ENCODE results near the gene FAM174A. TPM values are rescaled to one million over a fixed set of nuclear protein-coding genes. Genes with fewer than 3 reads are reported as not detected.
A peak's percentile ranks its signal among the peaks of the same experiment; 100 is the strongest.

The FAM174A gene
- total RNA-seq (2014; rRNA removed) (65.1 and 66.2 TPM in 2 replicates), Bru-seq, nascent RNA (percentile 70 among the genes with signal in this experiment), BruChase-seq, experiment 1, labeled RNA remaining after a 6-hour chase (percentile 49 among the genes with signal in this experiment), BruChase-seq, experiment 2, labeled RNA remaining after a 2-hour chase (percentile 58 among the genes with signal in this experiment)
- long read RNA-seq, transcript FAM174A-201 (3 exons, 1,356 nt), result major isoform, 41 of 43 reads
- long read RNA-seq, partial matches to known transcripts, result 0 of 43 reads
- long read RNA-seq, other reads (novel, unspliced or antisense), result 2 of 43 reads

- intact Hi-C loops (cut with micrococcal nuclease), result loop anchor here (1.0 to 2.0 kb wide), 2 partner anchors 15 to 29 kb away; no protein-coding TSS in a partner anchor
- no TSS peak for BruUV-seq (replicated peaks)
- Histone ChIP-seq H3K27me3 (ENCODE audit: low read length) (no peaks in the 10 kb centered on the region), H3F3A (ENCODE audit: low read length, unreplicated experiment) (no peaks in the 10 kb centered on the region), H3K9me2 (replicated peaks; ENCODE audit: low read length) (no peaks in the 10 kb centered on the region), H3K79me2 (ENCODE audit: low read length) (peaks cover 26% of the 10 kb centered on the region), H3K27ac (ENCODE audit: low read length) (peak within 1 kb of the TSS; percentile 28), H3K9me3 (ENCODE audit: low read length) (no peaks in the 10 kb centered on the region), H3K9ac (ENCODE audit: low read length) (peak within 1 kb of the TSS; percentile 70), H3K4me3 (ENCODE audit: low read length) (peak within 1 kb of the TSS; percentile 83), H3K4me1 (ENCODE audit: insufficient read depth, low read length) (peaks cover 18% of the 10 kb centered on the region), H2AFZ (ENCODE audit: low read length) (peak within 1 kb of the TSS; percentile 93), H3K4me2 (ENCODE audit: low read length) (peak within 1 kb of the TSS; percentile 84), H3K36me3 (ENCODE audit: low read depth, low read length) (no peaks in the 10 kb centered on the region), H4K20me1 (ENCODE audit: low read length) (no peaks in the 10 kb centered on the region)
- no peak for TF ChIP-seq CTCF (conservative IDR thresholded peaks at IDR 0.05; ENCODE audit: low read depth, low read length)
- no peak for TF ChIP-seq EZH2 (IDR thresholded peaks at IDR 0.05; ENCODE audit: low read length, unreplicated experiment)
- no peak for TF ChIP-seq EZH2phosphoT487 (IDR thresholded peaks at IDR 0.05; ENCODE audit: borderline replicate concordance, low read length)
- peak; percentile 99 for DNase-seq
- ATAC-seq, result peak; percentile 93
- ChIA-PET POLR2A (ENCODE audit: unreplicated experiment) (no interaction called here), CTCF (no interaction called here)
Measured at GRCh38 chr5:100535060-100536005, at the start of gene FAM174A. FAM174A (plus strand) TSS chr5:100535374; CDS start chr5:100535531, 157 bp downstream.

- Histone ChIP-seq H4K20me1 (ENCODE audit: low read length) (no peaks in the 10 kb centered on the region), H3K9ac (ENCODE audit: low read length) (no peak overlapping the region), H3K27me3 (ENCODE audit: low read length) (no peaks in the 10 kb centered on the region), H3F3A (ENCODE audit: low read length, unreplicated experiment) (no peaks in the 10 kb centered on the region), H3K4me3 (ENCODE audit: low read length) (no peak overlapping the region), H3K9me3 (ENCODE audit: low read length) (no peaks in the 10 kb centered on the region), H3K4me1 (ENCODE audit: insufficient read depth, low read length) (no peaks in the 10 kb centered on the region), H3K9me2 (replicated peaks; ENCODE audit: low read length) (no peaks in the 10 kb centered on the region), H3K79me2 (ENCODE audit: low read length) (no peaks in the 10 kb centered on the region), H3K36me3 (ENCODE audit: low read depth, low read length) (no peaks in the 10 kb centered on the region), H3K4me2 (ENCODE audit: low read length) (no peak overlapping the region), H2AFZ (ENCODE audit: low read length) (no peak overlapping the region), H3K27ac (ENCODE audit: low read length) (no peak overlapping the region)
- DNase-seq, result no peak
- BruUV-seq (replicated peaks), result no TSS peak
- intact Hi-C loops (cut with micrococcal nuclease), result no loop called here
- CTCF ChIA-PET, result no interaction called here
- TF ChIP-seq EZH2phosphoT487 (IDR thresholded peaks at IDR 0.05; ENCODE audit: borderline replicate concordance, low read length) (no peak), CTCF (conservative IDR thresholded peaks at IDR 0.05; ENCODE audit: low read depth, low read length) (no peak), EZH2 (IDR thresholded peaks at IDR 0.05; ENCODE audit: low read length, unreplicated experiment) (no peak)
- POLR2A ChIA-PET (ENCODE audit: unreplicated experiment), result no interaction called here
- no peak for ATAC-seq
Measured at GRCh38 chr5:100493996-100494395, 41.2 kb upstream of the FAM174A start.
